DMS53 treated with DMSO at 0.1 percent for 48 hours (cell line): ENCODE data around the gene TTC39B.
A peak's percentile ranks its signal among the peaks of the same experiment; 100 is the strongest.

Experiments
- DNase-seq: peaks from one replicate; lab custom pipeline; 2025; ENCODE audit not compliant: unreplicated experiment; lab: John Stamatoyannopoulos, UW

TTC39B gene

GRCh38 chr9:15137658-15138356 lies 169.2 kb downstream of the TTC39B start:
- no peak for DNase-seq

- no peak for DNase-seq
Measured at GRCh38 chr9:15137089-15137488, 169.9 kb downstream of the TTC39B start.

DNA sequence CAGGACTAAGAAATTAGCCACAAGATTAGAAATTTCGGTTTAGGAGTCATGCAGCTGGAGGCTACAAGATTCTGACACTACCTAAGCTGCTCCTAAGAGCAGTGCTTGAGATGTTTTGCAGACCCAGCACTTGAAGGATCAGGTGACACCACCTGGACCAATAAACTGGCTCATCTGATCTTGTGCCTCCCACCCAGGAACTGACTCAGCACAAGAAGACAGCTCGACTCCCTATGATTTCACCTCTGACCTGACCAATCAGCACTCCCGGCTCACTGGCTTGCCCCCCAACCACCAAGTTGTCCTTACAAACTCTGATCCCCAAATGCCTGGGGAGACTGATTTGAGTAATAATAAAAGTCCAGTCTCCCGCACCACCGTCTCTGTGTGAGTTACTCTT lies 170.4 kb downstream of the TTC39B start:
- DNase-seq = no peak

GRCh38 chr9:15135164-15135792 lies 171.7 kb downstream of the TTC39B start:
- DNase-seq = peak; percentile 13

GRCh38 chr9:15133488-15133887 lies 173.5 kb downstream of the TTC39B start:
- no peak for DNase-seq

DNA sequence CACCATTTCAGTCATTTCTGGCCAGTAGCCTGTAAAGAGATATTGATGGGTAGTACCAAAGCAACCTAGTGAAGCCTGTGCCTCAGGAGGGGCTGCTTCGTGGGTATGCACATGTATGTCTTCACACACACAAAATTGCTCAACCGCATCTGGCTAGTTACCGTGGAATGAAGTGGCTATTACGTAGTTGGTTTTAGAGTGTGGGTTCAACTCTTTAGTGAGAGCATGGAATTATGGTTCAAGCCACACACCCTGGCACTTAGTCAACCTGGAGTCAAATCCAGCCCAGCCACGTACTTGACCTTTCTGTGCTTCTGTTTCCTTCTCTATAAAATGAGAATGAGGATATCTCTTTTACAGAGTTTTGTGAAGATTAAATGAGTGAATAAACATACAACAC lies 174.9 kb downstream of the TTC39B start:
- DNase-seq = no peak

DNA sequence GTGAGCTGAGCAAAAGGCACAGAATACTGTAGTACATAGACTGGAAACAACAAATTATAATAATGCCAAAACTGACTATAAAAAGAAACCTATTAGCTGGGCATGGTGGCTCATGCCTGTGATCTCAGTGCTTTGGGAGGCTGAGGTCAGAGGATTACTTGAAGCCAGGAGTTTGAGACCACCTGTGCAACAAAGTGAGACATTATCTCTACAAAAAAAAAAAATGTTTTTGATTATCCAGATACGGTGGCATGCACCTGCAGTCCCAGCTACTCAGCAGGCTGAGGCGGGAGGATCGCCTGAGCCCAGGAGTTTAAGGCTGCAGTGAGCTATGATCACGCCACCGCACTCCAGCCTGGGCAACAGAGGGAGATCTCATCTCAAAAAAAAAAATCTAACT lies 175.9 kb downstream of the TTC39B start:
- DNase-seq = no peak

- no peak for DNase-seq
Measured at GRCh38 chr9:15127831-15128230, 179.2 kb downstream of the TTC39B start.

DNA sequence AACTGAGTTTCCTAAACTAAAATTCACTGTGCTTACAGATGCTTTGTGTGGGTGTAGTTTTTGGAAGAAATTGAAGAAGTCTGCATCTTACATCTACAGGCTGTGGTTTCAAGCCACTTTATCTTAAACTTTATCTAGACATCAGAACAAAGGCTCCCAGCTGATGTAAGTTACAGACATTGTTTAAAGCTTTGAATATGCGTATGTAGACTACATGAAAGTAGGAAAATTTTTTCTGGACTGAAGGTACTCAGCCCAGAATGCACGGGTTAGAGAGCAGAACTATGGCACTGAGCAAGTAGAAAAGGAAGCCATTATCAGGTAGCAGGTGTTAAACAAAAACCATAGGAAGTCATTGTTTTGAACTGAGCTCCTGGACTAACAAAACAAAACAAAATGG lies 185.4 kb downstream of the TTC39B start:
- no peak for DNase-seq

DNA sequence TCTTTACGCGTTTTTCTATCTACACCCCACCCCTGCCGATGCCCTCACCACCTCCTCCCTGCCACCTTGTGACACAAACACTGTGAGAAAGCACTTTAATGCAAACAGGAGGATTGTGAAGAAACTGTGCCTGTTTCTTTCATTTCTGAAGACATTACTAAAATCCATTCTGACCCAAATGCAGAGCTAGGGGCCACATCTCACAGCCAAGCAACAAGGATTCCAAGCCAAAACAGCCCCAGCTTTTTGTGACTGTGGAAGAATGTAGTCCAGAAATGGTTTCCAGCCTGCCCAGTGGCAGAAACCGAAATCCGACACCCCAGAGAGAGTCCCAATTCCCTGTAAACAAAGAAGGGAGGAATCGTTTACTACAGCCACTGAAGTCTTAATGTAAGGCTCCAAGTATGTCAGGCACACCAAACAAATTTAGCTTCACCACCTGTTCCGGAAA lies 190.9 kb downstream of the TTC39B start:
- DNase-seq = no peak

GRCh38 chr9:15115702-15116101 lies 191.3 kb downstream of the TTC39B start:
- DNase-seq = no peak

DNA sequence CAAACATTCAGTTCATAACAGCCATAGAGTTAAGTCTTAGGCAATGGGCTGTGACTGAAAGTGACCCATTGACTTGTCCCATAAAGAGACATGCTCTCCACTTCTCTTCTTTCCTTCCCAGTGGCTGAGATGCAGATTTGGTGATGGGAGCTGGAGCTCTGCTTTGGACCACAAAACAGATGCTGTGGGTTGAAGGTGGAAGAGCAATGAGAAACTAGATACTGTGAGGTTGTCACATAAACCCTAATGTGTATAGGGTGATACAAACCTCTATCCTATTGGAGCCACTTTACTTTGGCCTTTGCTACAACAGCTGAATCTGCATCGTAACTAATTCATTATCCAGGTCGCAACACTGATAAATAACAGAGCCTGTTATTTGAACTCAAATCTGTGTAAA lies 192.0 kb downstream of the TTC39B start:
- DNase-seq = no peak
